Measurements from ENCODE around the gene KIRREL2. TPM values are rescaled to one million over a fixed set of nuclear protein-coding genes. Genes with fewer than 3 reads are reported as not detected.
A peak's percentile ranks its signal among the peaks of the same experiment; 100 is the strongest.

KIRREL2 gene
- total RNA-seq, 6 experiments from 2014 or later, result 0.07 TPM; not detected in 5

- Mint-ChIP-seq H3K4me1 (ENCODE audit: low read depth) (peaks cover 14% of the 10 kb centered on the region), H3K27ac (no peak overlapping the region), H3K9me3 (no peaks in the 10 kb centered on the region), H3K36me3 (ENCODE audit: low read depth) (no peaks in the 10 kb centered on the region), H3K4me3 (no peak overlapping the region), H3K27me3 (ENCODE audit: insufficient read depth) (peaks cover 9% of the 10 kb centered on the region)
- no peak for TF ChIP-seq CTCF (IDR thresholded peaks at IDR 0.05)
- no peak for DNase-seq
These were observed 14.9 kb downstream of the KIRREL2 start for GRCh38 chr19:35871611-35872010.

- no peak overlapping the region for H3K27ac Mint-ChIP-seq
- H3K36me3 Mint-ChIP-seq (ENCODE audit: low read depth), result no peaks in the 10 kb centered on the region
- peaks cover 14% of the 10 kb centered on the region for H3K4me1 Mint-ChIP-seq (ENCODE audit: low read depth)
- no peak for TF ChIP-seq CTCF (IDR thresholded peaks at IDR 0.05)
- no peak for DNase-seq
- no peak overlapping the region for H3K4me3 Mint-ChIP-seq
- peaks cover 6% of the 10 kb centered on the region for H3K27me3 Mint-ChIP-seq (ENCODE audit: insufficient read depth)
- H3K9me3 Mint-ChIP-seq, result no peaks in the 10 kb centered on the region
These were observed 15.5 kb downstream of the KIRREL2 start for GRCh38 chr19:35872180-35872579.

- peaks cover 11% of the 10 kb centered on the region for H3K4me1 Mint-ChIP-seq (ENCODE audit: low read depth)
- H3K36me3 Mint-ChIP-seq (ENCODE audit: low read depth), result no peaks in the 10 kb centered on the region
- TF ChIP-seq CTCF (IDR thresholded peaks at IDR 0.05), result no peak
- H3K27ac Mint-ChIP-seq, result no peak overlapping the region
- no peak overlapping the region for H3K4me3 Mint-ChIP-seq
- no peak for DNase-seq
- peaks cover 5% of the 10 kb centered on the region for H3K27me3 Mint-ChIP-seq (ENCODE audit: insufficient read depth)
- no peaks in the 10 kb centered on the region for H3K9me3 Mint-ChIP-seq
These were observed 17.8 kb downstream of the KIRREL2 start for GRCh38 chr19:35874392-35874930.

- no peak for TF ChIP-seq CTCF (IDR thresholded peaks at IDR 0.05)
- no peak overlapping the region for H3K4me3 Mint-ChIP-seq
- no peaks in the 10 kb centered on the region for H3K9me3 Mint-ChIP-seq
- peaks cover 9% of the 10 kb centered on the region for H3K4me1 Mint-ChIP-seq (ENCODE audit: low read depth)
- no peak overlapping the region for H3K27ac Mint-ChIP-seq
- H3K27me3 Mint-ChIP-seq (ENCODE audit: insufficient read depth), result peaks cover 5% of the 10 kb centered on the region
- DNase-seq, result no peak
- no peaks in the 10 kb centered on the region for H3K36me3 Mint-ChIP-seq (ENCODE audit: low read depth)
These were observed 22.4 kb downstream of the KIRREL2 start for GRCh38 chr19:35879068-35879467.

- Mint-ChIP-seq H3K27me3 (ENCODE audit: insufficient read depth) (peaks cover 5% of the 10 kb centered on the region), H3K4me1 (ENCODE audit: low read depth) (peaks cover 9% of the 10 kb centered on the region), H3K36me3 (ENCODE audit: low read depth) (no peaks in the 10 kb centered on the region), H3K9me3 (no peaks in the 10 kb centered on the region), H3K27ac (peak overlapping the region; percentile 57), H3K4me3 (no peak overlapping the region)
- peak; percentile 92 for DNase-seq
- 0 out of 2 replicates have a peak, but pooled peaks have one; percentile 5 for TF ChIP-seq CTCF (IDR thresholded peaks at IDR 0.05)
These were observed 23.1 kb downstream of the KIRREL2 start for GRCh38 chr19:35879770-35880317.
